GM18868 (cell line): ENCODE results near the gene ACER1.
"Not testable (repeated sequence)": the region's sequence is repeated elsewhere in the genome, so short reads cannot be mapped to it uniquely, and the experiment has no call there.

ENCODE experiments used
- ATAC-seq: cut with Tn5 transposase; IDR thresholded peaks from one replicate; pipeline ENCODE4 v1.9.1; 2021; ENCODE audit warnings: mild to moderate bottlenecking, moderate library complexity; ENCODE audit not compliant: unreplicated experiment

The ACER1 gene

GRCh38 chr19:6292006-6292405 is 41.4 kb downstream of the ACER1 start:
- no peak for ATAC-seq

DNA sequence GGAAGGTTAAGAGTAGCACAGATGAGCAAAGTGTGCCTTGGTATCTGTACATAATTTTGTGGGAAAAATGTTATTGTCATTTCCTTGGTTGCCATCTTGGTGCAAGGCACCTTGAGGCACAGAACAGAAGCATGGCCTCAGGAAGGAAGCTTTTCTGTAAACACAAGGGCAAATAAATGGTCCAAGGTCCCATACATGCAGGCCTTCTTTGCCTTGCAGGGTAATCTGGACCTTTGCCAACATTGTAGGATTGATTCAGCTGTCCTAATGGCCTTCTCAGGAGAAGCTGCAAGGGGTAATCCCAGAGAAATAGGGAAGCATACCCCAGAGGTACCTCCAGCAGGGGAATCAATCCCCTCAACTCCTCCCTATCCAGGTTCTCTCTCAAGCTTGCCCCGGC is 44.7 kb downstream of the ACER1 start:
- ATAC-seq = no peak

DNA sequence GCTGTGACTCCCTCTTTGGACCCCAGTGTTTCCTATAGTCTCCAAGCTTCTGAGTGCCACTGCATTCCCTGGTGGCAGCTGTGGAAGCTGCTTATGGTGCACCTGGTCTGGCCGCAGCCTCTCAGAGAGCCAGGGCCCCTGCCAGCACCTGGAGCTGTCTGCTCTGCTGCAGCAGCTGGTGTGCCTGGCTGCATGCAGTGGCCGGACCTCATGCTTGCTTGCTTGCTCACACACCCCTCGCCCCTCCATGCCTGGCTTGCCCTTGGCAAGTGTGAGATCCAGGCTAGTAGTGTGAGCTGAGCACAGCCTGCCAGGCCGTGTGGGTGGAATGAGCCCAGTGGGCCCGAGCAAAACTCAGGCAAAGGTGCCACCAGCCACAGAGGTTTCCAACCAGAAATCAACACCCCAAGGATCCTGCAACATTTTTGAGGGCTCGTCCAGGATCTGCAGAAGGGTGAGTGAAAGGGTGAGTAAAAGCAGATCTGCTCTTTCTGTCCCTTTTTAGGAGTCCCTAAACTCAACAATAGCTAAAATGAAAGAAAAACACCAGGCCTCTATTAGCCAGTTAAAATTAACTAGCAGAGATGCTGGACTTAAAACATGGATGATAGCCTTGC is 46.0 kb downstream of the ACER1 start:
- no peak for ATAC-seq

DNA sequence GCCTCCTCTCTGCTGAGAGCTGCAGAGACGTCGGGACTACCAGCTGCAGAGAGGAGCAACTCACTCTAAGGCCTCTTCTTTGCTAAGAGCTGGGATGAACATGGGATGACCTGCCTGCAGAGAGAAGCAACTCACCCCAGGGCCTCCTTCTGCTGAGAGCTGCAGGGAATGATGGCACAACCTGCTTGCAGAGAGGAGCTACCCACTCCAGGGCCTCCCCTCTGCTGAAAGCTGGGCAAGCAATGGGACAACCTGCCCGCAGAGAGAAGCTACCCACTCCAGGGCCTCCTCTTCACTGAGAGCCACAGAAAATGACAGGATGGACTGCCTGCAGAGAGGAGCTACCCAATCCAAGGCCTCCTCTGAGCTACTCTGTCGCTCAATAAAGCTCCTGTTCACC is 46.7 kb downstream of the ACER1 start:
- ATAC-seq = no peak

- not testable (repeated sequence) for ATAC-seq
Measured at GRCh38 chr19:6282393-6282792, 51.0 kb downstream of the ACER1 start.

- ATAC-seq = peak; percentile 98
Measured at GRCh38 chr19:6279931-6280591, 53.4 kb downstream of the ACER1 start, which contains the start of gene MLLT1. MLLT1 (minus strand) TSS chr19:6279975; CDS start chr19:6279784, 191 bp downstream.

DNA sequence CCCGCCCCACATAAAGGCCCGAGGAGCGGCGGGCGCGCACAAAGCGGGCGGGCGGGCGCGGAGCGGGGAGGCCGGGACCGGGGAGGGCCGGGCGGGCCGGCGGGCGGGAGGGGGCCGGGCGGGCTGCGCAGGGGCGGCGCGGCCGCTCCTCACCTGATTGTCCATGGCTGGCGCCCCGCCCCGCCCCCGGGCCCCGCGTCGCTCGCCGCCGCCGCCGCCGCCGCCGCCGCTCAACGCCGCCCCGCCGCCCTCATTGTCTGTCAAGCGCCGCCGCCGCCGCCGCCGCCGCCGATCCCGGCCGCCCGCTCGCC is 53.8 kb downstream of the ACER1 start:
- ATAC-seq = peak; percentile 31

DNA sequence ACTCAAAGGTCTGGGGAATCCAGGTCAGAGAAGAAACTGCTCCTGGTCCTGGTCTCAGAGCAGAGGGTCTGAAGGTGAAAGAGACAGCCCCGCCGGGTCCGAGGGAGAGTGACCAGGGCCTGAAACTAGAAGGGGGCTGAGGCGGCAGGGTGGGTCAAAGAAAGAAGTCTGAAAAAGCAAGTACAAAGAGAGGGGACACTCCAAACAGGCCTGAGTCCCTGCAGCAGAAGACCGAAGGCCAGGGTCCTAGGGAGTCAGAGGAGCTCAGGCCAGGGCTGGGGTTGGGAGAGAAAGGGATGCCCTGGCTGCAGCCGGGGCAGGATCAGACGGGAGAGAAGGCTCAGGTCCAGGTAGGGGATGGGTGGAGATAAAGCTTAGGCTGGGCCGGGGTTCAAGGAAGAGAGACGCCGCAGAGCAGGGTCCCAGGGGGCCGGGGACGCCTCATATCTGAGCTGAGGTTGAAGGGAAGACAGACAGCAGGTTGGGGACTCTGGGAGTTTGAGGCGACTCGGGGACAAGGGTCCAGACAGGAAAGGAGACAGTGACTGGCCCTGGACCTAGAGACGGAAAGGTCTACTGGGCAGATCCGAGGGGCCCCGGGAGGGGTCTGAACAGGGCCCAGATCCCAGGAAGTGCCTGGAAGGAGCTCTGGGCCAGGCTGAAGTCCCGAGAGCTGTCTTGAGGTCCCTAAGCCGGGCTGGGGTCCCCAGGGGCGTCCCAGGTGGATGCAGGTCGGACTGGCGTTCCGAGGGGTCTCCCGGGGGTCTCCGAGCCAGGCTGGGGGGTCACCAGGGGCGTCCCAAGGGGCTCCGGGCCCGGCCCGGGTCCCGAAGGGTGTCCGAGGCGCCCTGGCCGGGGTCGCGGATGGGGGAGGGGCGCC is 54.4 kb downstream of the ACER1 start:
- no peak for ATAC-seq

- no peak for ATAC-seq
Measured at GRCh38 chr19:6278051-6278450, 55.4 kb downstream of the ACER1 start.

GRCh38 chr19:6276447-6276846 is 57.0 kb downstream of the ACER1 start:
- no peak for ATAC-seq

GRCh38 chr19:6275170-6275744 is 58.2 kb downstream of the ACER1 start:
- no peak for ATAC-seq

DNA sequence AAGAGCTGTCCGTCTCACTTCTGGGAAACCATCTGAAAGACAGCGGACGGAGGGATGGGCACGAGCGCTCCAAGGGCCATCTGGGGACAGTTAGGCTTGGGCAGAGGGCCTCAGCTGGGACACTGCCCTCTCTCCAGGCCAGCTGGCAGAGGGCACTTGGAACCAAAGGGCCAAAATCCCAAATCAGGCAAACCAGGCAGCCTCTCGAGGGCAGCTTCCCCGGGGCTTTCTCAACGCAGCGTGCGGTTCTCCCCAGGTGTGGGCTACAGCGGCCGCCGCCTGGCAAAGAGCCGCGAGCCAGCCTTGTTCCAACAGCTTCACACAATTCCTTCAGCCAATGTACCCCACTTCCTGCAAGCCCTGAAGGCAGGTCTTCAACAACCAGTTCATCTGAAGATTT is 58.7 kb downstream of the ACER1 start:
- ATAC-seq = no peak

GRCh38 chr19:6273701-6274601 is 59.5 kb downstream of the ACER1 start:
- ATAC-seq = no peak

DNA sequence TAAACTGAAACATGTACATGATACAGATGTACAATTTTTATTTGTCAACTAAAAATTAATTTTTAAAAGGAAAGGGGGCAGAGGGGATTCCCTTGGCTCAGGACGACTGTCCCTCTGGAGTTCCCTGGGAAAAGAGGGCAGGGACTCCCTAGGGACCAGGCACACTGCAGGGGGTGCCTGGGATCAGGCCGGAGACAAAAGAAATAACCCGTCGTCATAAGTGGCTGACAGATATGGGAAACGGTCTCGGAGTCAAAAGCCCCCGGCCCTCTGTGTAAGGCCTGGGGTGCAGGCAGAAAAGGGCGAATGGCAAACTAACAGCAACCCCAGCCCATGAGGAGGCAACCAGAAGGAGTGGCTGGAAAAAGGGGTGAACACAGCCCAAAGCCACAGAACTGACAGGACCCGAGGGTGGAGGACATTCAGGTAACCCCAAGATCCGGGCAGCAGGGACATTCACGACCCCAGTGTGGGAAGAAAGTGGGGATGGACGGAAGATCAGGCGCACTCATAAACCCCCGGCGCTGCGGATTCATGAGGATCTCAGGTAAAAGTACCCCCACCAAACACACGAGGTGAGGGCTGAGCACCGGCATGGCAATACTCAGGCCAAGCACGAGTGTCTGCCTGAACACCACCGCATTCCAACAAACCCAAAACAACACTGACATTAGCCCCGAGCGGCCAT is 60.4 kb downstream of the ACER1 start:
- ATAC-seq = no peak

- ATAC-seq = no peak
Measured at GRCh38 chr19:6272411-6272791, 61.0 kb downstream of the ACER1 start.

GRCh38 chr19:6271721-6272410 is 61.5 kb downstream of the ACER1 start:
- no peak for ATAC-seq

DNA sequence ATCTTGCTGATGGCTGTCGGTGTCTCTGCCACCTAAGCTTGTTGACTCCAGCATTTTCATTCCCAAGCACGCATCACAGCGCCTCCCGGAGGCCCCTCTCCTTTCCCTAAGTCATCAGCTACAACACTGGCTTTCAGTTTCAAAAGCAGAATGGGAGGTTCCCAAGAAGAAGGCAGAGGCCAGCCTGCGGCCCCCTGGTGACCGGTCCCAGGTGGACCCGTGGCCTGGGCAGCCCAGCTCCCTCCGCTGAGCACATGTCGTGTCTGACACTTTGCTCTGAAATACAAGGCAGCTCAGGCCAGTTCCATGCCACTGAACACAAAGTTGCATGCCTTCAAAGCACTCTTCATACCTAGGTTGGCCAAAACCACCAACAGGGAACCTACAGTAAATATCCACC is 62.2 kb downstream of the ACER1 start:
- ATAC-seq = no peak

DNA sequence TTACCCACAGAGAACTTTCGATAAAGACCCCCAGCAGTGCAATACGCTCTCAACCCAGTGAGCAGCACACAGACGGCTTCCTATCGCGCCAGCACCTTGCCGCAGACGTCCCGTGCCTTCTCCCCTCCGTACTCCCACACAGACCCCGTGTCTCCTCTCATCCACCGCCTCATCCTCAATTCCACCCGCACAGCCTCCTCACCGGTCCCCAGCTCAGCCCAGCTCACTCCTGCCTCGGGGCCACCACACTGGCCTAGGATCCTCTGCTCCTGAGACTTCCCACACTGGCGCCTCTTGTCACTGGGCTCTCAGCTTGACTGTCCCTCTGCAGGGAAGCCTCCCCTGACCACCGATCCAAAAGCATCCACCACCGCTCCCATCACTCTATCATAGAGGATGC is 62.6 kb downstream of the ACER1 start:
- ATAC-seq = no peak

GRCh38 chr19:6270076-6270745 is 63.2 kb downstream of the ACER1 start:
- no peak for ATAC-seq
